ENCODE data around the gene PNPLA7. TPM values are rescaled to one million over a fixed set of nuclear protein-coding genes. Genes with fewer than 3 reads are reported as not detected.
A peak's percentile ranks its signal among the peaks of the same experiment; 100 is the strongest.

PNPLA7 gene
- total and polyA plus RNA-seq, 11 donors, result 0.78 to 10.1 (median 7.6) TPM

DNA sequence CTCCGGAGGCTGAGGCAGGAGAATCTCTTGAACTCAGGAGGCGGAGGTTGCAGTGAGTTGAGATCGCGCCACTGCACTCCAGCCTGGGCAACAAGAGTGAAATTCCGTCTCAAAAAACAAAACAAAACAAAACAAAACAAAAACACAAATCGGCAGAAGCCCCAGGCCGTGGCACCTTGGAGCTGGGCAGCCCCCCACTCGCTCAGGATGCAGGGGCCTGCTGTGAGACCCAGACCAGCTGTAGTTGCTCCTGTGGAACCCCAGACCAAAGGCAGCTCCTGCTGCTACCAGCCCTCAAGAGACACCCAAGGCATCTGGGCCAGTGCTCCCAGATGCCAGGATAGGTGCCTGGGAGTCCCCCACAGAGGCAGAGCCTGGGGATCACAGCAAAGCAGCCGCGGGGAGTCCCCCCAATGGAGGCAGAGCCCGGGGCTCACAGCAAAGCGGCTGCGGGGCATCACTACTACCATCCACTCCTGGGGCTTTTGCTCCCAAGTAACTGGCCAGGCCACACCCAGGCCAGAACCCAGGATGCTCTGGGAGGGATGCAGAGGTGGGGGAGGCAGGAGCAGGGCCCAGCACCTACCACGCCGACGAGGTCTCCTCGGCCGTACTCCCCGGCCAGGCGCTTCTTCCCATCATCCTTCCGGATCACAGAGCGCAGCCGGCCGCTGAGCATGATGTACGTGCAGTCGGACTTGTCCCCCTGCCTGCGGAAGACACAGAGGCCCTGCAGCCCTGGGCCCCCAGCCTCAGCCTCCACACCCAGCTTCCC lies 53.4 kb downstream of the PNPLA7 start:
- Histone ChIP-seq H3K4me1 (peaks cover 0 to 10% (median 0%) of the 10 kb centered on the region in 12 donors), H3K4me3 (no peak overlapping the region), H3K27ac (no peak overlapping the region), H3K27me3 (no peaks in the 10 kb centered on the region), H3K9me3 (no peaks in the 10 kb centered on the region), H3K36me3 (peaks cover 0 to 27% (median 0%) of the 10 kb centered on the region in 9 donors)
- intact Hi-C loops (cut with DNase I), result no loop called here
- DNase-seq (peak in 1 of 5 donors; percentile 38), ATAC-seq (no peak)
- WGBS, 4 donors, result 93 to 97% (median 95%) methylated on average over 24 to 27 of the region's 27 CpGs
- no peak for TF ChIP-seq POLR2A (IDR thresholded peaks at IDR 0.05)
- TF ChIP-seq, protein P1, sequence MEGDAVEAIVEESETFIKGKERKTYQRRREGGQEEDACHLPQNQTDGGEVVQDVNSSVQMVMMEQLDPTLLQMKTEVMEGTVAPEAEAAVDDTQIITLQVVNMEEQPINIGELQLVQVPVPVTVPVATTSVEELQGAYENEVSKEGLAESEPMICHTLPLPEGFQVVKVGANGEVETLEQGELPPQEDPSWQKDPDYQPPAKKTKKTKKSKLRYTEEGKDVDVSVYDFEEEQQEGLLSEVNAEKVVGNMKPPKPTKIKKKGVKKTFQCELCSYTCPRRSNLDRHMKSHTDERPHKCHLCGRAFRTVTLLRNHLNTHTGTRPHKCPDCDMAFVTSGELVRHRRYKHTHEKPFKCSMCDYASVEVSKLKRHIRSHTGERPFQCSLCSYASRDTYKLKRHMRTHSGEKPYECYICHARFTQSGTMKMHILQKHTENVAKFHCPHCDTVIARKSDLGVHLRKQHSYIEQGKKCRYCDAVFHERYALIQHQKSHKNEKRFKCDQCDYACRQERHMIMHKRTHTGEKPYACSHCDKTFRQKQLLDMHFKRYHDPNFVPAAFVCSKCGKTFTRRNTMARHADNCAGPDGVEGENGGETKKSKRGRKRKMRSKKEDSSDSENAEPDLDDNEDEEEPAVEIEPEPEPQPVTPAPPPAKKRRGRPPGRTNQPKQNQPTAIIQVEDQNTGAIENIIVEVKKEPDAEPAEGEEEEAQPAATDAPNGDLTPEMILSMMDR (IDR thresholded peaks at IDR 0.05), result no peak

DNA sequence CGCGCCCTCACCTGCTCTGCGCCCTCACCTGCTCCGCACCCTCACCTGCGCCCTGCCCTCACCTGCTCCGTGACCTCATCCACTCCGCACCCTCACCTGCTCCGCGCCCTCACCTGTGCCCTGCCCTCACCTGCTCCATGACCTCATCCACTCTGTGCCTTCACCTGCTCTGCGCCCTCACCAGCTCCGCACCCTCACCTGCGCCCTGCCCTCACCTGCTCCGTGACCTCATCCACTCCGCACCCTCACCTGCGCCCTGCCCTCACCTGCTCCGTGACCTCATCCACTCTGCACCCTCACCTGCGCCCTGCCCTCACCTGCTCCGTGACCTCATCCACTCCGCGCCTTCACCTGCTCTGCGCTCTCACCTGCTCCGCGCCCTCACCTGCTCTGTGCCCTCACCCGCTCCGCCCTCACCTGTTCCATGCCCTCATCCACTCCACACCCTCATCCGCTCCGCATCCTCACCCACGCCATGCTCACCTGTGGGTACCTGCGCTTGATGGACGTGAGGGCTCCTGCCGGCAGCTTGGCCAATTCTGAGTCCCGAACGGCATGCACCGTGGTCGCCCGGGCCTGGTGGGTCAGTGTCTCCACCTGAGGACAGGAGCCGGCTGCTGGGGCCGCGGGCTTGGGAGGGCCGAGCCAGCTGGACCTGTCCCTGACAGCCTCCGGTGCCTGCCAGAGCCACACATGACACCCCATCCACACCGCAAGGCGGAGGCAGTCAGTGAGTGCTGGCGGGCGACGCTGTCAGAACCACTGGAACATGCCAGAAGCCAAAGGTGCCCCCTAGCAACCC lies 55.5 kb downstream of the PNPLA7 start:
- 95 to 97% (median 97%) methylated on average over 46 of the region's 46 CpGs for WGBS, 4 donors
- no peaks in the 10 kb centered on the region for H3K27me3 ChIP-seq
- TF ChIP-seq POLR2A (IDR thresholded peaks at IDR 0.05), result no peak
- TF ChIP-seq, protein P1 (IDR thresholded peaks at IDR 0.05), result no peak
- peaks cover 0 to 10% (median 0%) of the 10 kb centered on the region in 12 donors for H3K4me1 ChIP-seq
- peak in 3 of 4 donors; percentile 5 to 71 (median 36) for ATAC-seq
- no peak overlapping the region for H3K27ac ChIP-seq
- no peak overlapping the region for H3K4me3 ChIP-seq
- peak in 1 of 5 donors; percentile 54 for DNase-seq
- no peaks in the 10 kb centered on the region for H3K9me3 ChIP-seq
- peaks cover 0 to 11% (median 2%) of the 10 kb centered on the region in 9 donors for H3K36me3 ChIP-seq
- intact Hi-C loops (cut with DNase I), result no loop called here

DNA sequence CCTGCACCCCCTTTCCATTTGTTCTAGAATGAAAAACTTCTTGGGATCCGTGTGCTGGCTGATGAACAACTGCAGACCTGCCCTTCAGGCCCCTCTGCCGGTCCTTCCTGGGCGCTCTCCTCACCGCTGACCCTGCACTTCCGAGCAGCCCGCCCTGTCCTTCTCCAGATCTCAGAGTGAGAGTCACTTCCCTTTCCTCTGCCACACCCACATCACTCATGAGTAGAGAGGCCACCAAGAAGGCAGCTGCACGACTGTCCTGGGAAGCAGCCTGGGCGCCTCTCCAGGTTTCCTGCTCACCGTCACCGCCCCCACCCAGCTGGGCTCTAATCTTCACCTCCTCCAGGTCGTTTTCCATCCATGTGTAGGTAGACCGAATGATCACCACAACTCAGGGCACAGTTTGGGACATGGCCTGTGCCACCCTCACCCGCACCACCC lies 56.1 kb downstream of the PNPLA7 start:
- Histone ChIP-seq H3K9me3 (no peaks in the 10 kb centered on the region), H3K27me3 (no peaks in the 10 kb centered on the region), H3K4me3 (no peak overlapping the region), H3K36me3 (peaks cover 0 to 10% (median 0%) of the 10 kb centered on the region in 9 donors), H3K4me1 (peaks cover 0 to 10% (median 0%) of the 10 kb centered on the region in 12 donors), H3K27ac (no peak overlapping the region)
- intact Hi-C loops (cut with DNase I), result no loop called here
- peak in 2 of 5 donors; percentile 54 to 59 for DNase-seq
- no peak for TF ChIP-seq POLR2A (IDR thresholded peaks at IDR 0.05)
- TF ChIP-seq, protein P1 (IDR thresholded peaks at IDR 0.05), result no peak
- peak in 3 of 4 donors; percentile 62 to 80 (median 71) for ATAC-seq
- 58 to 63% (median 61%) methylated on average over 10 to 13 of the region's 13 CpGs for WGBS, 4 donors
